DND-41 (cell line): ENCODE data around the gene THRB.

Experiments
- CTCF ChIP-seq: IDR thresholded peaks from 2 replicates; pipeline ENCODE4 v1.5.1; 2012; ENCODE audit warnings: borderline replicate concordance, low read length, moderate library complexity, mild to moderate bottlenecking; ENCODE audit not compliant: poor library complexity, severe bottlenecking; ENCODE audit errors: extremely low read depth
- EZH2 ChIP-seq: IDR thresholded peaks from 3 replicates; pipeline ENCODE4 v1.6.1; 2012; ENCODE audit warnings: borderline replicate concordance, low read depth, mild to moderate bottlenecking, moderate library complexity, low read length, inconsistent platforms; ENCODE audit not compliant: severe bottlenecking

GRCh38 chr3:24237971-24238706, 256.5 kb downstream of the THRB start:
- TF ChIP-seq CTCF = peak; percentile 73
- TF ChIP-seq EZH2 = no peak
